Glomerular visceral epithelial cell (primary cell): ENCODE data around the gene ARHGAP6.
A peak's percentile ranks its signal among the peaks of the same experiment; 100 is the strongest.

Experiments
- DNase-seq: peaks from one replicate; pipeline ENCODE4 v3.0.0-alpha.2; 2016; ENCODE audit errors: extremely low spot score

ARHGAP6 gene

DNA sequence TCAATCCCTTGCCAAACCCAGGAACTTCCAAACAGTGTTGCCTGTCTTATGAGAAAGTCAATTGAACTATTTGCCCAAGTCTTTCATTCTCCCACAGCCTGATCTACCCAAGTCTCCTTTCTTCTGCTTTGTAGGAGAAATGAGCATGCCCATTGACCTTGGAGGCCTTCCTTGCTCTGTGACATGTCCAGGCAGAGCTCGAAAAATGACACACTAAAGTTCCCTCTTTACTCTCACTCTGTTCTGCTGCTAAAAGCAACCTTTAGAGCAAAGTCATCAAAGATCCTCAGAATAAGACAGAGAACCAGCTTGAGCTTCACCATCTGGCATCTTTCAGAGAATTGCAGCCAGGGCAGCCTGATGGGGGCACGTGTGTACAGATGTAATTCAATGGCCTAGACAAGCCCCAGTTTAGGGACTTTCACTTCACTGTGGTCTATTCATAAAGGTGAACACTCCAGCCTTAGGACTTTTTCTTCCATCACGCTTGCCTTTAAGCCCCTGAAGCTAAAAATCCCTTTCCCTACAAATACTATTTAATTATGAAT lies 236.1 kb downstream of the ARHGAP6 start:
- DNase-seq: no peak

DNA sequence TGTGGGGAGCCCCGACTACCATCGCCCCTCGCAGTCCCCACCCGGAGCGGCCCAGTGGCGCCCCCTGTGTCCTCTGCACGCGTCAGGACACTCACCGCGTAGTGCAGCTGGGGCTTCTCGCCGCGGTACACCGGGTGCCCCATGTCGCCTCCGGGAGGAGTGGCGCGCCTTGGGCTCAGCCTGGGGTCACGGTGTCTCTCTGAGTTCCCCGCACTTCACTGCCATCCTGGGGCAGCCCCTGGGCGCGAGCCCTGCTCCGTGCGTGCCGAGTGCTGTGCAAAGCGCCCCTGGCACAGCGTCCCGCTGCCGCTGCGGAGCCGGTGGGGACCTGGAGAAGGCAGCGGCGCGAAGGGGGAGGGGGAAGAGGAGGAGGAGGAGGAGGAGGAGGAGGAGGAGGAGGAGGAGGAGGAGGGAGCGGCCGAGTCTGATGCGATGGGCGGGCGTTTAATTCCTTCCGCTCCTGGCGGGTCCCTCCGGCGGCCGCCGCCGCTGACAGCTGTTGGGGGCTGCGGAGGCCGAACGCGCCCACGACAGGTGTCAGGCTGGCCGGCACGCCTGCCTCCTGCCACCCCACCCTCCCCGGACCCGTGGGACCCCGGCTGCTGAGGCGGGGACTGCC lies 238.2 kb downstream of the ARHGAP6 start:
- DNase-seq: peak; percentile 27

- DNase-seq: no peak
Measured at GRCh38 chrX:11426712-11427452, 238.8 kb downstream of the ARHGAP6 start.

DNA sequence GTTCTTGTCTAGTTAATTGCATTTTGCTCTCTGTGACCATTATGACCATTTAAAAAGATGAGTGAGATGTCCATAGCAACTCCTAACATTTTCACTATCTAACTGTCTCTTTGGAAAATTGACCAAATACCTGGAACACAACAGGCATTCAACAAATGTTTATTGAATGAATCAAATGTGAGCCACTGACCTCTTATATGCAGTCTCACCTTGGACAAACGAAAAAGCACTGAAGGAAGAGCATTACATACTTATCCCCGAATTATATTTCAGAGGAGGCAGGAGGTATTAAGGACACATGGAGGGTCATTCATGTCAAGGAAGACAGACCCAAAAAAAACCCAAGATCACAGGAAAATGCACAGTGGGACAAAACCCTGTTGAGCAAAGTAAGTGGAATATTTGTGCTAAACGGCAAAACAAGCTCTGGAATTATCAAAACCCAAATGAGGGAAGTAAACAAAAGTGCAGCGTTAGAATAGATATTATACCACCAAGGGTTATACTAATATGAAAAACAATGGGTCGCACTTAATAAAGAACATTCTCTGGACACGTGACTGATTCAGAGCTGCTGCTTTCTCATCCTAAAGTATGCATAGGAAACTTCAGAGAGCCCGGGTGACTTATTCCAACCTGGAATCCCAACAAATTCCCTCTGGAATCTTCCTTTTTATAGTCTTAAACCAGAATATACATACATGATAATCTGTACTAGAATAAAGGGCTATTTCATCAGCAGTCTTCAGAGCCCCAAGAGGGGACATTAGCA lies 240.6 kb downstream of the ARHGAP6 start:
- DNase-seq: no peak

DNA sequence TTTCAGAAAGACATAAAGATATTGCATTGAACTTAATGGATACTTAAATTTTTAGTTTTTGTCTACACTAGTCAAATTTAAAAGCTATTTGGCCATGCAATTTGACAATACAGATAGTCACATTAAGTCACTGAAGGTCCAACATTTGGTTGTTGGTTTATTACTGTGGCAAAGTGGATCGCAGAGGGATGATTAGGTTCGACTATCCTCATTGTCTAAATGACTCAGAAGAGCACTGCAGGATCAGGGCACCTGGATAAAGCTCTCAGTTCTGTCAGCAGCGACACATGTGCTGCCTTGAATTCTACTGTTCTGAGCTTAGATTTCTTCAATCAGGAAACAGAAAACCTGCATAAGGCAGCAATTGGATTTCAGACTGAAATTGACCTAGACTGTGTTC lies 241.8 kb downstream of the ARHGAP6 start:
- DNase-seq: no peak

DNA sequence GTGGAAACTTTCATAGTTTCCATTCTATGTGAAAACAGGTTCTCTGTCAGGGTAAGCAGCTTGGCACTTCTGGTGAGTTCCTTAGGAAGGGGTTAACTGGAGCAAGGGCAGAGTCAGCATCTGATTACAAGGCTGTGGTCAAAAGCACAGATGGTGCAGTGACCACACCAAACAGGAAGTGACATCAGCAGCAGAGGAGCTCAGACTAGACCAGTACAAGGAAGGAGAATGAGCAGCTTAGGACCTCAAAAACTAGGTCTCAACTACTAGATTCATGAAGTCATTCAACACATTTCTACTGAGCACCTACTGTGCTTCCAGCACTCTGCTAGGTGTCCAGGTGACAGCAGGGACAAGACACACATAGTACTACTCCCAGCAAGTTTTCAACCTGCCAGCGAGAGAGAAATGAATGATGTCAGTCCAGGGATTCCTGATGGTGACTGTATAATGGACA lies 242.3 kb downstream of the ARHGAP6 start:
- DNase-seq: peak; percentile 67

- no peak for DNase-seq
Measured at GRCh38 chrX:11422525-11422857, 243.2 kb downstream of the ARHGAP6 start.

DNA sequence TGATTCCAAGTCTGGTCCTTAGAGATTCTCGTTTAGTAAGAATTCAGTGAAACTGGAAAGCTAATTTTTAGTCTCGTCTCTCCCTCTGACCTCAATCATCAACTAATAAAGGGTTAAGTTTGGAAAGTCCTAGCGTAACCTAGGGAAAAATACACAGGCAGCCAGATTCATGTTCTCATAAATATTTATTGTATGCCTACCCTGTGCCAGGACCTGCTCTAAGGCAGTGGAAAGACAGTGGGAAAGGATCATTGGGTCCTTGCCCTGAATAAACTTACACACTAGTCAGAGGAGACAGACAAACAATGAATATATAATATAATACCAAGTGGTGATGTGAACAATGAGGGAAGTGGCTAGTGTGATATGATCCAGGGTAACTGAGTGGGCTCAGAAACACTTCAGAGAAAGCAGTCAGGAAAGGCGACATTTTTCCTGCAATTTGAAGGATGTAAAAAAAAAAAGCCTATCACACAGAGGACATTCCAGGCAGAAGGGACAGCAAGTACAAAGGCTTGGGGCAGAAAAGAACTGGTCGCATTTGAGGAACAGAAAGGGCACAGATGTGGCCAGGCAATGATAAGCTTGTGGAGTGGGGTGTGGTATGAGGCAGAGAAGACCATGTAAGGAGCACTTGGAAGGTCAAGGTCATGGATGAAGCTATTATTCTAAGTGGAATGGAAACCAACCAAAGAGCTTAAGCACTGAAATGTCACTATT lies 243.8 kb downstream of the ARHGAP6 start:
- DNase-seq: no peak

- no peak for DNase-seq
Measured at GRCh38 chrX:11420851-11421250, 244.9 kb downstream of the ARHGAP6 start.

DNA sequence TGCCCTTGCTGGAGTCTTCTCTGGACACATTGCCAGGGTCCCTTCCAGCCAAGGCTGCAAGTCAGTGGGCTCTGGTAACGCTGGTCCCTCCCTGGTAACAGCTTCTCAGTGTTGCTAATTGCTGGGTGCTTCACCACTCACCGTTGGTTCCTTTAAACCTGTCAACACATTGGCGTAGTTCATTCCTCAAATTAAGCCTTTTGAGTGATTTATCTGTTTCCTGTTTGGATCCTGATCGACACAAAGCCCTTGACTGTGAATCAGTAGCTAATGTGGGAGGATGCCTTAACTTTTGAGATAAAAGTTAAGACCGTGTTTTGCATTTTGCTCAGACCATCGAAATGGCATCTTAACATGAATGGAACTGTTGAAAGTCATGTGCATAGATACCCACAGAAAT lies 246.6 kb downstream of the ARHGAP6 start:
- DNase-seq: no peak

DNA sequence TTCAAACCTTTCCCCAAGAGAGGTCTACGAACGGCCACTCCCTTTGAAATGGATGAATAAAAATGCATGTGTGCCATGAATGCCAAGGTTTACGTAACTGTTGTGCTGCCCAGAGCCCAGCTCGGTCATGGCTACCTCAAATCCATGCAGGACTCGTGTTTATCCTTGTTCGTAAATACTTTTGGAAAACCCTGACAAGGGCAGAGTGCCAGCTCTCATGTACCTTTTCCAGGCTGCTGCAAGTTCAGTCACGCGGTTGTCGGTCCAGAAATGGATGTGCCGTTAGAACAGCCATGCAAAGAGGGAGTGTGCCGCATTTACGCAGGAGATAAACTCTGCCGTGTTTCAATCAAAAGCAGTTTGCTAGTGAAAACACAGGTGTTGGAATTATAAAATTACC lies 249.1 kb downstream of the ARHGAP6 start:
- DNase-seq: no peak

- no peak for DNase-seq
Measured at GRCh38 chrX:11414091-11414490, 251.6 kb downstream of the ARHGAP6 start.

DNA sequence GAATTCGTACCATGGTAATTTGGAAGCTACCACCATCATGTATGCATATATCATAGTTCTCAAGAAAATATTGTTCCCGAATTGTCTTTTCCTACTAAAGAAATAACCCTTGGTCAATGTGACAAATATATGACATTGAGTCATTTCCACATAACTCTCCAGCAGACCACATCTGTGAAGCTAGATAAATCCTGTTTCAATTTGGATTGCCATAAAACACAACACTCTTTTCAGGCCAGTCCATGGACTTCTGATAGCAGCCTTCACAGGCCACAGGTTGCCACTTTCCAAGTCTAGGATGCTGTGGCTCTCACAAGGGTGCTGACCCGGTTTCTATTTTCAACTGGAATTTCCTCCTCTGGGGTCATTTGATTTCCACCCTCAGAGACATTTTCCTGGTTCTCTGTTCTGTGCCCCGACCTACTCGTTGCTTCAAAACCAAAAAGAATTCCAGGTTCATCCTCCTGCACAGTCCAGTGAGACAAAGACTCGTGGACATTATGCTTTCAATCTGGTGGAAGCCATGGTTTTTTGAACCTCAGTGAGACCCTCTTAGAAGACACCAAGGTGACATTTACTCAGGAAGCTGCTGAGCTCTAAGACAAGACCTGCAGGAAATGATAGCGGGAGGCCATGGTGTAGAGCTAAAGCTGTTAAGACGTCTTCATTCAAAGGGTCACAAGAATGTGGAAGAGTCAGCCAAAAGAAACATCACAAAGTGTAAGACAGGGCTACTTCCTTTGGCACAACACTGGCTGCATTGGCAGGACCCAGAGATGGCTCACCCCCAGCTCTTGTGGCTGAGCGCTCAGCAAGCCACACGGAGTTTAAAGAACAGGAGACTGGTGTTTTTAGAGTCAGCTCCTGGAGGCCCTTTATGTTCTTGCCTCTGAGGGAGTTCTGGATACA lies 252.8 kb downstream of the ARHGAP6 start:
- DNase-seq: no peak

DNA sequence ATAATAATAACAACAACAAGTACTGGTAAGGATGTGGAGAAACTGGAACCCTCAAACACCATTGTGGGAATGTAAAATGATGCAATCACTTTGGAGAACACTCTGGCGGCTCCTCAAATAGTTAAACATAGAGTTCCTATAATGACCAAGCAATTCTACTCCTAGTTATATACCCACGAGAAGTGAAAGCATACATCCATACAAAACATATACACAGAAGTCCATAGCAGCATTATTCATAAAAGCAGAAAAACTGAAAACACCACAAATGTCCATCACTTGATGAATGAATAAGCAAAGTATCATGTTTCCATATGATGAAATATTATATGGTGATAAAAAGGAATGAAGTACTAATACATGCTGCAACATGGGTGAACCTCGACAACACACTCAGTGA lies 255.8 kb downstream of the ARHGAP6 start:
- no peak for DNase-seq

DNA sequence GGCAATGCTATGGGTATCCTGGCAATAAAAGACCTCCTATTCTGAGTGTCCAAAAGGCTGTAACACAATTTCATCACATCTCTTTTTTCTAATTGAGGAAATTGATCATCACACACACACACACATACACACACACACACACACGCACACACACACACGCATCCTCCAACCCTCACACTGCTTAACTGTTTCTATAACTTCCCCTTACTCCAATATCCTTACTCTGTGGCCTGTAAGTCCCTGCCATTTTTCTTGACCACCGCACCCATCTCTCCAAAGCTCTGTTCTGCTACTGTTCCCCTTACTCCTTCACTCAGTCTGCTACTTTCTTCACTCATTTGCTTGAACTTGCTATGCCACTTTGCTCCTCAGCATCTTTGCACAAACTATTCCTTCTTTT lies 256.9 kb downstream of the ARHGAP6 start:
- no peak for DNase-seq

GRCh38 chrX:11408109-11408405 lies 257.7 kb downstream of the ARHGAP6 start:
- no peak for DNase-seq

- DNase-seq: no peak
Measured at GRCh38 chrX:11407331-11408108, 258.2 kb downstream of the ARHGAP6 start.

GRCh38 chrX:11406109-11406765 lies 259.5 kb downstream of the ARHGAP6 start:
- DNase-seq: no peak

- DNase-seq: no peak
Measured at GRCh38 chrX:11403631-11404030, 262.1 kb downstream of the ARHGAP6 start.

GRCh38 chrX:11401966-11402365 lies 263.8 kb downstream of the ARHGAP6 start:
- DNase-seq: no peak
